Hepatocyte (in vitro differentiated cells): ENCODE results near the gene HCRTR1. TPM values are rescaled to one million over a fixed set of nuclear protein-coding genes. Genes with fewer than 3 reads are reported as not detected.

Experiments used
- DNase-seq: peaks from one replicate; pipeline ENCODE4 v3.0.0-alpha.2; 2016; ENCODE audit warnings: low spot score
- H2AFZ ChIP-seq: fragments of 200-600 bp; sonication (generic); 2 replicates; pipeline ENCODE4 v1.6.0; 2016; ENCODE audit warnings: antibody characterized with exemption, mild to moderate bottlenecking
- H3K27ac ChIP-seq: fragments of 200-600 bp; sonication (generic); 2 replicates; pipeline ENCODE4 v1.5.1; 2016; ENCODE audit warnings: mild to moderate bottlenecking
- H3K27me3 ChIP-seq: fragments of 200-600 bp; sonication (generic); 2 replicates; pipeline ENCODE4 v1.6.1; 2016
- H3K36me3 ChIP-seq: fragments of 200-600 bp; sonication (generic); replicated peaks from 2 replicates; pipeline ENCODE4 v1.5.1; 2016; ENCODE audit warnings: low read depth; ENCODE audit not compliant: insufficient read depth
- H3K4me1 ChIP-seq: fragments of 200-600 bp; sonication (generic); 2 replicates; pipeline ENCODE4 v1.5.1; 2016; ENCODE audit warnings: mild to moderate bottlenecking, moderate library complexity; ENCODE audit not compliant: insufficient read depth
- H3K4me2 ChIP-seq: fragments of 200-600 bp; sonication (generic); 2 replicates; pipeline ENCODE4 v1.6.0; 2016
- H3K4me3 ChIP-seq: fragments of 200-600 bp; sonication (generic); 2 replicates; pipeline ENCODE4 v1.5.1; 2016; ENCODE audit warnings: mild to moderate bottlenecking
- H3K79me2 ChIP-seq: fragments of 200-600 bp; sonication (generic); 2 replicates; pipeline ENCODE4 v1.6.0; 2017; ENCODE audit warnings: mild to moderate bottlenecking
- H3K9me2 ChIP-seq: fragments of 200-600 bp; sonication (generic); replicated peaks from 2 replicates; pipeline ENCODE4 v1.6.0; 2017; ENCODE audit warnings: mild to moderate bottlenecking; ENCODE audit not compliant: insufficient read depth
- H3K9me3 ChIP-seq: fragments of 200-600 bp; sonication (generic); 2 replicates; pipeline ENCODE4 v1.5.1; 2016; ENCODE audit warnings: low read depth, mild to moderate bottlenecking
- H4K20me1 ChIP-seq: fragments of 200-600 bp; sonication (generic); 2 replicates; pipeline ENCODE4 v1.6.0; 2016; ENCODE audit warnings: mild to moderate bottlenecking; ENCODE audit not compliant: insufficient read depth, poor library complexity, severe bottlenecking
- EZH2 ChIP-seq: fragments of 200-600 bp; sonication (generic); IDR thresholded peaks from 2 replicates; pipeline ENCODE4 v1.6.1; 2016; ENCODE audit warnings: antibody characterized with exemption, mild to moderate bottlenecking, borderline replicate concordance
- EZH2phosphoT487 ChIP-seq: fragments of 200-600 bp; sonication (generic); IDR thresholded peaks from one replicate; pipeline ENCODE4 v1.6.1; 2018; ENCODE audit warnings: antibody characterized with exemption, mild to moderate bottlenecking, low read depth, moderate library complexity; ENCODE audit not compliant: unreplicated experiment, severe bottlenecking
- WGBS: methylation state at CpG from one replicate; pipeline ENCODE4 v1.1.6; 2016; ENCODE audit warnings: low lambda C conversion rate; ENCODE audit errors: missing lambda C conversion rate; 5-methylcytosine and 5-hydroxymethylcytosine counted together
- polyA plus RNA-seq: library from polyadenylated mRNA; unstranded; fragments of >200 nt; fragmentation: Nextera tagmentation; extraction: Ambion mirVana; gene quantifications from 2 replicates; pipeline ENCODE4 v1.2.1, GENCODE V29; 2016
- total RNA-seq: library from RNA; depleted of rRNA; stranded (reverse); fragments of >200 nt; gene quantifications from 2 replicates; pipeline ENCODE4 v1.2.3, GENCODE V29; 2014
- TF ChIP-seq, protein P1 (sequence below): fragments of 200-600 bp; sonication (generic); IDR thresholded peaks from 2 replicates; pipeline ENCODE4 v1.5.1; 2016; ENCODE audit warnings: antibody characterized with exemption, mild to moderate bottlenecking; ENCODE audit not compliant: poor library complexity

Gene HCRTR1
- total and polyA plus RNA-seq, 2 experiments from 2014 or later = not detected

GRCh38 chr1:31658721-31659120 lies 41.2 kb downstream of the HCRTR1 start:
- H2AFZ ChIP-seq = no peak overlapping the region
- no peaks in the 10 kb centered on the region for H3K36me3 ChIP-seq
- H3K27ac ChIP-seq = no peak overlapping the region
- H3K4me1 ChIP-seq = no peaks in the 10 kb centered on the region
- no peak overlapping the region for H3K4me3 ChIP-seq
- H3K79me2 ChIP-seq = no peaks in the 10 kb centered on the region
- DNase-seq = no peak
- no peaks in the 10 kb centered on the region for H3K9me2 ChIP-seq
- H3K27me3 ChIP-seq = no peaks in the 10 kb centered on the region
- H3K4me2 ChIP-seq = no peak overlapping the region
- 88% methylated on average over 3 of the region's 3 CpGs for WGBS
- H4K20me1 ChIP-seq = no peaks in the 10 kb centered on the region
- H3K9me3 ChIP-seq = no peaks in the 10 kb centered on the region
- TF ChIP-seq EZH2 (no peak), EZH2phosphoT487 (no peak)
- TF ChIP-seq, protein P1, sequence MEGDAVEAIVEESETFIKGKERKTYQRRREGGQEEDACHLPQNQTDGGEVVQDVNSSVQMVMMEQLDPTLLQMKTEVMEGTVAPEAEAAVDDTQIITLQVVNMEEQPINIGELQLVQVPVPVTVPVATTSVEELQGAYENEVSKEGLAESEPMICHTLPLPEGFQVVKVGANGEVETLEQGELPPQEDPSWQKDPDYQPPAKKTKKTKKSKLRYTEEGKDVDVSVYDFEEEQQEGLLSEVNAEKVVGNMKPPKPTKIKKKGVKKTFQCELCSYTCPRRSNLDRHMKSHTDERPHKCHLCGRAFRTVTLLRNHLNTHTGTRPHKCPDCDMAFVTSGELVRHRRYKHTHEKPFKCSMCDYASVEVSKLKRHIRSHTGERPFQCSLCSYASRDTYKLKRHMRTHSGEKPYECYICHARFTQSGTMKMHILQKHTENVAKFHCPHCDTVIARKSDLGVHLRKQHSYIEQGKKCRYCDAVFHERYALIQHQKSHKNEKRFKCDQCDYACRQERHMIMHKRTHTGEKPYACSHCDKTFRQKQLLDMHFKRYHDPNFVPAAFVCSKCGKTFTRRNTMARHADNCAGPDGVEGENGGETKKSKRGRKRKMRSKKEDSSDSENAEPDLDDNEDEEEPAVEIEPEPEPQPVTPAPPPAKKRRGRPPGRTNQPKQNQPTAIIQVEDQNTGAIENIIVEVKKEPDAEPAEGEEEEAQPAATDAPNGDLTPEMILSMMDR = no peak

GRCh38 chr1:31659889-31660288 lies 42.4 kb downstream of the HCRTR1 start:
- no peaks in the 10 kb centered on the region for H3K27me3 ChIP-seq
- no peak overlapping the region for H3K4me3 ChIP-seq
- H3K79me2 ChIP-seq = no peaks in the 10 kb centered on the region
- no peaks in the 10 kb centered on the region for H3K4me1 ChIP-seq
- H4K20me1 ChIP-seq = no peaks in the 10 kb centered on the region
- 88% methylated on average over 3 of the region's 3 CpGs for WGBS
- no peak overlapping the region for H3K4me2 ChIP-seq
- no peaks in the 10 kb centered on the region for H3K9me2 ChIP-seq
- DNase-seq = no peak
- H3K36me3 ChIP-seq = no peaks in the 10 kb centered on the region
- no peaks in the 10 kb centered on the region for H3K9me3 ChIP-seq
- H2AFZ ChIP-seq = no peak overlapping the region
- TF ChIP-seq, protein P1 = no peak
- TF ChIP-seq EZH2 (no peak), EZH2phosphoT487 (no peak)
- H3K27ac ChIP-seq = no peak overlapping the region

- Histone ChIP-seq H3K9me2 (no peaks in the 10 kb centered on the region), H3K4me1 (no peaks in the 10 kb centered on the region), H4K20me1 (no peaks in the 10 kb centered on the region), H3K9me3 (no peaks in the 10 kb centered on the region), H3K27ac (no peak overlapping the region), H3K36me3 (no peaks in the 10 kb centered on the region), H2AFZ (no peak overlapping the region), H3K27me3 (no peaks in the 10 kb centered on the region), H3K4me2 (no peak overlapping the region), H3K4me3 (no peak overlapping the region), H3K79me2 (no peaks in the 10 kb centered on the region)
- no peak for DNase-seq
- WGBS = 92% methylated on average over 4 of the region's 4 CpGs
- TF ChIP-seq EZH2 = no peak
- TF ChIP-seq, protein P1 = no peak
- no peak for TF ChIP-seq EZH2phosphoT487
These were observed 43.5 kb downstream of the HCRTR1 start for GRCh38 chr1:31660871-31661455.
